Transverse colon (tissue), 4 donors: Measurements from ENCODE around the gene NOS3. TPM values are rescaled to one million over a fixed set of nuclear protein-coding genes. Genes with fewer than 3 reads are reported as not detected.

ENCODE experiments used
- DNase-seq: peaks from one replicate; pipeline ENCODE4 v3.0.0-alpha.2; 2019
- H3K27ac ChIP-seq, 4 donors: fragments of 200-600 bp; sonication (generic); 2 replicates each; pipeline ENCODE4 v1.5.1; 2016 to 2018; ENCODE audit warnings: inconsistent platforms in 4 of 4
- H3K27me3 ChIP-seq: fragments of 200-600 bp; sonication (generic); 2 replicates; pipeline ENCODE4 v1.5.1; 2017; ENCODE audit warnings: inconsistent platforms
- H3K36me3 ChIP-seq, 4 donors: fragments of 200-600 bp; sonication (generic); 2 replicates each; pipeline ENCODE4 v1.5.1; 2017 to 2019; ENCODE audit warnings: inconsistent platforms in 4 of 4
- H3K4me1 ChIP-seq, 4 donors: fragments of 200-600 bp; sonication (generic); 2 replicates each; pipeline ENCODE4 v1.5.1; 2017 to 2020; ENCODE audit warnings: inconsistent platforms in 4 of 4
- H3K4me3 ChIP-seq, 4 donors: fragments of 200-600 bp; sonication (generic); 1 replicate in 1 of 4; 2 replicates in 3 of 4; pipeline versions ENCODE4 v1.5.1 to v1.6.1; 2017 to 2019; ENCODE audit warnings: inconsistent platforms in 4 of 4
- H3K9me3 ChIP-seq, 2 donors: fragments of 200-600 bp; sonication (generic); 2 replicates each; pipeline ENCODE4 v1.5.1; 2017 to 2019; ENCODE audit warnings: inconsistent platforms in 2 of 2
- EP300 ChIP-seq: sonication (generic); formaldehyde crosslinking; IDR thresholded peaks from one replicate; pipeline ENCODE4 v1.6.1; 2017; ENCODE audit warnings: antibody characterized with exemption, low read depth
- POLR2A ChIP-seq: fragments of 450-650 bp; IDR thresholded peaks from one replicate; pipeline ENCODE4 v1.6.1; 2016; ENCODE audit warnings: antibody characterized with exemption, mild to moderate bottlenecking, moderate library complexity
- POLR2AphosphoS5 ChIP-seq, 3 donors: sonication (generic); formaldehyde crosslinking; IDR thresholded peaks; one replicate each; pipeline ENCODE4 v1.6.1; 2016; ENCODE audit warnings: antibody characterized with exemption in 3 of 3
- WGBS, 2 donors: methylation state at CpG; one replicate each; pipeline ENCODE4 v1.1.5; 2018; ENCODE audit warnings: low coverage in 1 of 2; 5-methylcytosine and 5-hydroxymethylcytosine counted together
- in situ Hi-C, 4 donors: fragments of 200-750 bp; cut with MboI; loops; one replicate each; pipeline versions ENCODE4 v1.15.0 to v1.15.1; 2017; ENCODE audit warnings: low sequenced_read_pairs in 3 of 4, low pct_ligation_motif_present in 1 of 4, low pct_unique_long_range_greater_than_20kb in 1 of 4
- intact Hi-C: fragments of 100-400 bp; cut with DNase I; formaldehyde crosslinking; loops from one replicate; pipeline ENCODE4 v1.15.1; 2023; ENCODE audit warnings: low total_unique reads
- total RNA-seq, 4 donors: library from RNA; depleted of rRNA; stranded (reverse); fragments of >200 nt; gene quantifications; one replicate each; pipeline ENCODE4 v1.1.0, GENCODE V29; 2016
- TF ChIP-seq, protein P1 (sequence below), 5 experiments: fragments of 200-600 bp in 3 of 5; fragments of 450-650 bp in 2 of 5; sonication (generic) in 3 of 5; IDR thresholded peaks; 1 replicate in 2 of 5; 2 replicates in 3 of 5; pipeline ENCODE4 v1.5.1; 2016 to 2017; ENCODE audit warnings: antibody characterized with exemption in 5 of 5, inconsistent platforms in 3 of 5, mild to moderate bottlenecking in 2 of 5, moderate library complexity in 1 of 5

Gene NOS3
- total RNA-seq, 4 donors from 2014 or later: 2.5 to 34.2 (median 7.0) TPM

DNA sequence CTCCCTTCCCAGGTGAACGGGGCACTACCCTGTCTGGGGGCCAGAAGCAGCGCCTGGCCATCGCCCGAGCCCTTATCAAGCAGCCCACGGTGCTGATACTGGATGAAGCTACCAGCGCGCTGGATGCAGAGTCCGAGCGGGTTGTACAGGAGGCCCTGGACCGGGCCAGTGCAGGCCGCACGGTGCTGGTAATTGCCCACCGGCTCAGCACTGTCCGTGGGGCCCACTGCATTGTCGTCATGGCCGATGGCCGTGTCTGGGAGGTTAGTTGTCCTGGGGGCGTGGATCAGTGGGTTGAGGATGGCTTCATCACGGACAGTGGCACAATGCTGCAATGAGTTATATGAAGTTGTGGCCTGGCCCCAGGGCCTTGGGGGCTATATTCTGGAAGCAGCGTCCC is 53.1 kb downstream of the NOS3 start:
- H3K27me3 ChIP-seq: no peaks in the 10 kb centered on the region
- H3K4me3 ChIP-seq: no peak overlapping the region
- in situ Hi-C loops: no loop called here
- H3K36me3 ChIP-seq: no peaks in the 10 kb centered on the region
- DNase-seq: no peak
- 89% methylated on average over 20 of the region's 20 CpGs; no CpG with 5 or more reads in 1 of the 2 donors for WGBS, 2 donors
- H3K27ac ChIP-seq: no peak overlapping the region
- H3K9me3 ChIP-seq: no peaks in the 10 kb centered on the region
- intact Hi-C loops: no loop called here
- peaks cover 0 to 14% (median 7%) of the 10 kb centered on the region in 4 donors for H3K4me1 ChIP-seq
- TF ChIP-seq, protein P1, sequence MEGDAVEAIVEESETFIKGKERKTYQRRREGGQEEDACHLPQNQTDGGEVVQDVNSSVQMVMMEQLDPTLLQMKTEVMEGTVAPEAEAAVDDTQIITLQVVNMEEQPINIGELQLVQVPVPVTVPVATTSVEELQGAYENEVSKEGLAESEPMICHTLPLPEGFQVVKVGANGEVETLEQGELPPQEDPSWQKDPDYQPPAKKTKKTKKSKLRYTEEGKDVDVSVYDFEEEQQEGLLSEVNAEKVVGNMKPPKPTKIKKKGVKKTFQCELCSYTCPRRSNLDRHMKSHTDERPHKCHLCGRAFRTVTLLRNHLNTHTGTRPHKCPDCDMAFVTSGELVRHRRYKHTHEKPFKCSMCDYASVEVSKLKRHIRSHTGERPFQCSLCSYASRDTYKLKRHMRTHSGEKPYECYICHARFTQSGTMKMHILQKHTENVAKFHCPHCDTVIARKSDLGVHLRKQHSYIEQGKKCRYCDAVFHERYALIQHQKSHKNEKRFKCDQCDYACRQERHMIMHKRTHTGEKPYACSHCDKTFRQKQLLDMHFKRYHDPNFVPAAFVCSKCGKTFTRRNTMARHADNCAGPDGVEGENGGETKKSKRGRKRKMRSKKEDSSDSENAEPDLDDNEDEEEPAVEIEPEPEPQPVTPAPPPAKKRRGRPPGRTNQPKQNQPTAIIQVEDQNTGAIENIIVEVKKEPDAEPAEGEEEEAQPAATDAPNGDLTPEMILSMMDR (IDR thresholded peaks at IDR 0.05): no peak
- no peak for TF ChIP-seq POLR2A
- no peak for TF ChIP-seq EP300
- TF ChIP-seq POLR2AphosphoS5 (IDR thresholded peaks at IDR 0.05): no peak

DNA sequence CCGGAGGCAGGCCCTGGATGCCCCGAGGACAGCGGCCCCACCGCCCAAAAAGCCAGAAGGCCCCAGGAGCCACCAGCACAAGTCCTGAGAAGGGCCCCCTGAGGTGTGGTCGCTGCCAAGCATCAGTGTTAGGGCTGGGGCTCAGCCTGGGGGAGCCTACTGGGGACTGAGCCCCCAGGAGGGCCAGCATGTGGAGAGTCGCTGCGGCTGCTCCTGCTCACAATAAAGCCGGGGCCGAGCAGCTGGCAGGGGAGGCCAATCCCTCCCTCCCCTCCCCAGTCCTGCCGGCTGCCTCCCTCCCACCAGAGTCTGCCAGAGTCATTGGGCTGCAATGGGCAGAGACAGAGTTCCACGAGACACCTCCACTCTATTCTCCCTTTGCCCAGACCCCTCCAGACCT is 54.4 kb downstream of the NOS3 start:
- in situ Hi-C loops (no loop called here), intact Hi-C loops (no loop called here)
- Histone ChIP-seq H3K27ac (no peak overlapping the region), H3K27me3 (peaks cover under 1% of the 10 kb centered on the region), H3K4me1 (peaks cover 0 to 7% (median 1%) of the 10 kb centered on the region in 4 donors), H3K4me3 (no peak overlapping the region), H3K9me3 (no peaks in the 10 kb centered on the region), H3K36me3 (no peaks in the 10 kb centered on the region)
- WGBS, 2 donors: 90% methylated on average over 11 of the region's 11 CpGs; no CpG with 5 or more reads in 1 of the 2 donors
- TF ChIP-seq POLR2A: no peak
- TF ChIP-seq POLR2AphosphoS5 (IDR thresholded peaks at IDR 0.05): no peak
- TF ChIP-seq EP300: no peak
- TF ChIP-seq, protein P1 (IDR thresholded peaks at IDR 0.05): no peak
- DNase-seq: no peak

DNA sequence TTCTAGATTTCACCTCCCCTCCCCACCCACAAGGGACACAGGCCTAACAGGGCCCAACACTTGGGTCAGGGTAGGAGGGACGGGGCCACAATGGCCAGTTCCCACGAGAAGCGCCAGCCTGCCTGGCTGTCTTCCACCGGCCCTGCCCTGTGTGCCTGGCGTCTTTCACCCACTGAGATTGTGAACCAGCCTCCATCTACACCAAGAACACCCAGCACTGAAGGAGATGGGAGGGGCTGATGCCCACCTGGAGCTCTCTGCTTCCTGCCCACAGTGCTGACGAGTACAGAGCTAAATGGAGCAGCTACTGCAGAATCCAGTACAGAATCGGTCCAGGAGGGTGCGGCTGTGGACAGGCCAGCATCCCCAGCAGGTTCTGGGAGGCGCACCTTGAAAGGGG is 55.1 kb downstream of the NOS3 start:
- in situ Hi-C loops (no loop called here), intact Hi-C loops (no loop called here)
- Histone ChIP-seq H3K4me1 (peaks cover 0 to 10% (median 4%) of the 10 kb centered on the region in 4 donors), H3K9me3 (no peaks in the 10 kb centered on the region), H3K36me3 (no peaks in the 10 kb centered on the region), H3K4me3 (no peak overlapping the region), H3K27me3 (peaks cover 7% of the 10 kb centered on the region), H3K27ac (no peak overlapping the region)
- 88% methylated on average over 9 of the region's 9 CpGs; no CpG with 5 or more reads in 1 of the 2 donors for WGBS, 2 donors
- no peak for DNase-seq
- TF ChIP-seq EP300: no peak
- TF ChIP-seq, protein P1 (IDR thresholded peaks at IDR 0.05): no peak

DNA sequence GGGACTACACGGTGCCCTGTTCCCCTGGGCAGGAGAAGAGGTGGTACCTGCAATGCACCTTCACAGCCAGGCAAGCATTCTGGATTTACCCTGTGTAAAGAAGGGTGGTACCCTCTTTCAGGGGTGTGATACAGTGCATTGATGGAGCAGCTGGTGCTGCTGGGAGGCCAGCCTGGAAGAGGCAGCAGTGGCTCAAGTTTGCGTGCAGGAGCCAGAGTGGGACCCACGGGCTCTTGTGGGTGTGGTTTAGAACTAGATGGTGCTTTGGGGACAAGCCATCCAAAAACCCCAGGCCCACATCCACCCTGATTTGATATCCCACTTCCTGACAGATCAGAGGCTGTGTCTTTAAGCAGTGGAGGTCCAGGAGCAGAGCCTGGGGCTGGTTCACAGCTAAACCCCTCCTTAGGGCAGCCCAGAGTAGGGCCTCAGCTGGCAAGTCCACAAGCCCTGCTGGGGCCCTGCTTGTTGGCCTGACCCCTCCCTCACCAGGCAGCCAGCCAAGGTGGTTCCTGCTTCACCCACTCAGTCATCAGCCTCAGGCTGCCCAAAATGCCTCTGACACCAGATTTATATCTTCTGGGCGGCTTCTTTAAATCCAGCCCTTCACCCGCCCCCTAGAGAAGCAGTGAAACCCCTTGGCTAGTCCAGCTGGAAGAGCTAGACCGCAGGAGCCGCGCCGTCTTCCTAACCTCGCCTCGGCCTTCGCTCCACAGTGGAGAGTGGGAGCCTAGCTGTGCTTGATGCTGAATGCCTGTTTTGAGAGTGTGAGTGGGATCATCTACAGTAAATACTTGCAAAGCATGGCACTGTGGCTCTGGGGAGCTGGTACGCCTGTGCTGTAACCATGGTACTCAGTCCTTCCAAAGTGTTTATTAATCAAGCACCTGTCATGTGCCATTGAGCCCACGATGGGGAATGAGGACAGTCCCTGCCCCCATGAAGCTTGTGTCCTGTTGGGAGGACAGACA is 56.1 kb downstream of the NOS3 start:
- Histone ChIP-seq H3K4me3 (no peak overlapping the region), H3K27ac (no peak overlapping the region), H3K36me3 (no peaks in the 10 kb centered on the region), H3K4me1 (peaks cover 0 to 16% (median 8%) of the 10 kb centered on the region in 4 donors), H3K9me3 (no peaks in the 10 kb centered on the region), H3K27me3 (peaks cover 8% of the 10 kb centered on the region)
- TF ChIP-seq EP300 (no peak), POLR2AphosphoS5 (IDR thresholded peaks at IDR 0.05) (no peak)
- in situ Hi-C loops (no loop called here), intact Hi-C loops (no loop called here)
- no peak for DNase-seq
- WGBS, 2 donors: 0 to 63% methylated on average over 1 to 14 of the region's 14 CpGs
